Spleen (tissue), 11 donors: ENCODE results near the gene WAS. TPM values are rescaled to one million over a fixed set of nuclear protein-coding genes. Genes with fewer than 3 reads are reported as not detected.
"Not testable (repeated sequence)": the region's sequence is repeated elsewhere in the genome, so short reads cannot be mapped to it uniquely, and the experiment has no call there.

Source experiments
- DNase-seq: peaks from one replicate; pipeline ENCODE4 v3.0.0-alpha.2; 2020
- H3K27ac ChIP-seq, 8 donors: fragments of 200-600 bp; sonication (generic) in 7 of 8; 1 replicate in 4 of 8; 2 replicates in 4 of 8; pipeline versions ENCODE4 v1.5.0 to v1.8.0; 2016 to 2021; ENCODE audit warnings: inconsistent platforms in 4 of 8, mild to moderate bottlenecking in 4 of 8, moderate library complexity in 1 of 8
- H3K27me3 ChIP-seq, 7 donors: fragments of 200-600 bp; sonication (generic) in 6 of 7; replicated peaks in 1 of 7; 1 replicate in 4 of 7; 2 replicates in 3 of 7; pipeline versions ENCODE4 v1.5.0 to v1.8.0; 2016 to 2021; ENCODE audit warnings: inconsistent platforms in 3 of 7, mild to moderate bottlenecking in 1 of 7
- H3K36me3 ChIP-seq, 6 donors: fragments of 200-600 bp; sonication (generic) in 5 of 6; 1 replicate in 4 of 6; 2 replicates in 2 of 6; pipeline versions ENCODE4 v1.5.0 to v1.8.0; 2016 to 2021; ENCODE audit warnings: inconsistent platforms in 2 of 6
- H3K4me1 ChIP-seq, 6 donors: fragments of 200-600 bp; sonication (generic) in 5 of 6; 1 replicate in 3 of 6; 2 replicates in 3 of 6; pipeline versions ENCODE4 v1.5.0 to v1.8.0; 2016 to 2021; ENCODE audit warnings: inconsistent platforms in 3 of 6
- H3K4me3 ChIP-seq, 8 donors: fragments of 200-600 bp; sonication (generic) in 7 of 8; 1 replicate in 4 of 8; 2 replicates in 4 of 8; pipeline versions ENCODE4 v1.5.0 to v1.8.0; 2016 to 2021; ENCODE audit warnings: inconsistent platforms in 4 of 8, mild to moderate bottlenecking in 4 of 8, moderate library complexity in 2 of 8
- H3K9me3 ChIP-seq, 8 donors: fragments of 200-600 bp; sonication (generic) in 7 of 8; 1 replicate in 4 of 8; 2 replicates in 4 of 8; pipeline versions ENCODE4 v1.5.0 to v1.8.0; 2016 to 2021; ENCODE audit warnings: inconsistent platforms in 4 of 8
- POLR2A ChIP-seq, 3 donors: fragments of 450-650 bp; IDR thresholded peaks; one replicate each; pipeline ENCODE4 v1.5.1; 2017; ENCODE audit warnings: antibody characterized with exemption in 3 of 3, mild to moderate bottlenecking in 1 of 3
- POLR2AphosphoS5 ChIP-seq, 3 donors: sonication (generic); formaldehyde crosslinking; IDR thresholded peaks; one replicate each; pipeline ENCODE4 v1.5.1; 2017; ENCODE audit warnings: antibody characterized with exemption in 3 of 3
- WGBS, 5 donors: extraction: QIAGEN DNeasy Blood & Tissue Kit in 3 of 5; methylation state at CpG; one replicate each; pipeline versions ENCODE4 v1.1.5 to v1.1.7; 2013 to 2018; 5-methylcytosine and 5-hydroxymethylcytosine counted together
- intact Hi-C: fragments of 100-400 bp; cut with DNase I; formaldehyde crosslinking; loops from one replicate; pipeline ENCODE4 v1.15.0; 2023; ENCODE audit warnings: low total_unique reads
- polyA plus RNA-seq, 3 donors: library from polyadenylated mRNA; stranded (reverse); fragments of 200-250 nt; gene quantifications; one replicate each; pipeline ENCODE4 v1.2.1, GENCODE V29; 2013
- total RNA-seq, 7 donors: library from RNA; depleted of rRNA in 3 of 7; stranded (reverse); fragments of >200 nt in 3 of 7; fragmentation: NEBNext Ultra II Directional in 4 of 7; extraction: Animal tissue kit (Norgen Biotek cat#: 25700) in 4 of 7; gene quantifications; one replicate each; pipeline versions ENCODE4 v1.1.0 to v1.2.1, GENCODE V29; 2016 to 2021
- TF ChIP-seq, protein P1 (sequence below), 11 experiments: fragments of 200-600 bp in 7 of 11; fragments of 450-650 bp in 4 of 11; sonication (generic) in 4 of 11; IDR thresholded peaks in 8 of 11; conservative IDR thresholded peaks in 3 of 11; 1 replicate in 7 of 11; 2 replicates in 4 of 11; pipeline versions ENCODE4 v1.4.0 to v1.8.0; 2016 to 2021; ENCODE audit warnings: antibody characterized with exemption in 11 of 11, inconsistent platforms in 4 of 11, mild to moderate bottlenecking in 1 of 11
- donor health status: healthy with polysubstance abuse.
- donor health status: DM: no; HTN: no; CAD: no; lungs with moderate emphysema.
- donor health status: DM: no; HTN: no; CAD: no.
- donor health status: Bipolar disorder and iron deficiency.
- donor health status: healthy.
- donor health status: DM: no; HTN: no; CAD: no.
- donor health status: DM: yes; HTN: yes; CAD: no.

The WAS gene
- total and polyA plus RNA-seq, 10 donors, result 53.5 to 169 (median 102) TPM

- TF ChIP-seq POLR2AphosphoS5 (IDR thresholded peaks at IDR 0.05) (peak in 2 of 3 donors; percentile 16 to 22), POLR2A (IDR thresholded peaks at IDR 0.05) (no peak)
- TF ChIP-seq, protein P1, sequence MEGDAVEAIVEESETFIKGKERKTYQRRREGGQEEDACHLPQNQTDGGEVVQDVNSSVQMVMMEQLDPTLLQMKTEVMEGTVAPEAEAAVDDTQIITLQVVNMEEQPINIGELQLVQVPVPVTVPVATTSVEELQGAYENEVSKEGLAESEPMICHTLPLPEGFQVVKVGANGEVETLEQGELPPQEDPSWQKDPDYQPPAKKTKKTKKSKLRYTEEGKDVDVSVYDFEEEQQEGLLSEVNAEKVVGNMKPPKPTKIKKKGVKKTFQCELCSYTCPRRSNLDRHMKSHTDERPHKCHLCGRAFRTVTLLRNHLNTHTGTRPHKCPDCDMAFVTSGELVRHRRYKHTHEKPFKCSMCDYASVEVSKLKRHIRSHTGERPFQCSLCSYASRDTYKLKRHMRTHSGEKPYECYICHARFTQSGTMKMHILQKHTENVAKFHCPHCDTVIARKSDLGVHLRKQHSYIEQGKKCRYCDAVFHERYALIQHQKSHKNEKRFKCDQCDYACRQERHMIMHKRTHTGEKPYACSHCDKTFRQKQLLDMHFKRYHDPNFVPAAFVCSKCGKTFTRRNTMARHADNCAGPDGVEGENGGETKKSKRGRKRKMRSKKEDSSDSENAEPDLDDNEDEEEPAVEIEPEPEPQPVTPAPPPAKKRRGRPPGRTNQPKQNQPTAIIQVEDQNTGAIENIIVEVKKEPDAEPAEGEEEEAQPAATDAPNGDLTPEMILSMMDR (IDR thresholded peaks at IDR 0.05 in 8 of 11, conservative IDR thresholded peaks at IDR 0.05 in 3 of 11), result peak in 9 of 11 experiments; percentile 12 to 57 (median 40)
- intact Hi-C loops, result no loop called here
- no peak overlapping the region for H3K4me3 ChIP-seq
- DNase-seq, result peak; percentile 73
- peaks cover 0 to 9% (median 6%) of the 10 kb centered on the region in 6 donors for H3K4me1 ChIP-seq
- H3K36me3 ChIP-seq, result no peaks in the 10 kb centered on the region
- 6 to 39% (median 16%) methylated on average over 4 to 6 of the region's 6 CpGs for WGBS, 5 donors
- no peaks in the 10 kb centered on the region for H3K9me3 ChIP-seq
- H3K27me3 ChIP-seq, result no peaks in the 10 kb centered on the region
- peak overlapping the region in 5 of 8 donors; percentile 15 to 50 (median 37) for H3K27ac ChIP-seq
These were observed 35.3 kb upstream of the WAS start for GRCh38 chrX:48648336-48648751.

- 74 to 97% (median 92%) methylated on average over 3 of the region's 3 CpGs for WGBS, 5 donors
- peak overlapping the region in 3 of 8 donors; percentile 37 to 50 (median 40) for H3K27ac ChIP-seq
- intact Hi-C loops, result no loop called here
- TF ChIP-seq POLR2AphosphoS5 (IDR thresholded peaks at IDR 0.05) (no peak), POLR2A (IDR thresholded peaks at IDR 0.05) (no peak)
- TF ChIP-seq, protein P1 (IDR thresholded peaks at IDR 0.05 in 8 of 11, conservative IDR thresholded peaks at IDR 0.05 in 3 of 11), result no peak
- H3K27me3 ChIP-seq, result no peaks in the 10 kb centered on the region
- no peaks in the 10 kb centered on the region for H3K9me3 ChIP-seq
- no peak for DNase-seq
- no peaks in the 10 kb centered on the region for H3K36me3 ChIP-seq
- peaks cover 0 to 9% (median 6%) of the 10 kb centered on the region in 6 donors for H3K4me1 ChIP-seq
- no peak overlapping the region for H3K4me3 ChIP-seq
These were observed 34.5 kb upstream of the WAS start for GRCh38 chrX:48649102-48649501.

DNA sequence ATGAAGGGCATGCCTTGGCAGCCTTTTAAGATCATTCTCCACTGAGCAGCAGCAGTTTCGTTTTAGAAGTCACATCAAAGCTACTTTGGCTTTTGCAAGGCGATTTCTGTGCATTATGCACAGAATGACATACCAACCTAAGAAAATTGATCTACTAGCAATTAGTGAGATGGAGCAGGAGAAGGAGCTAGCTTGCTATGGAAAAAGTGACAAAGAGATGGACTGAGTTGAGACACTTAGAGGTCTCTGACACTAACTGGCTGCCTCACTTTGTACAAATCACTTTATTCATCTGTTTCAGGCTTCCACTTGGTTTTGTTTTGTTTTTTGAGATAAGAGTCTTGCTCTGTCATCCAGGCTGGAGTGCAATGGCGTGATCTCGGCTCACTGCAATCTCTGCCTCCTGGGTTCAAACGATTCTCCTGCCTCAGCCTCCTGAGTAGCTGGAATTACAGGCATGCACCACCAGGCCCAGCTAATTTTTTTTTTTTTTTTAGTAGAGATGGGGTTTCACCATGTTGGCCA, 31.5 kb upstream of the WAS start:
- DNase-seq, intact Hi-C loops, H3K9me3 ChIP-seq, H3K27ac ChIP-seq, H3K36me3 ChIP-seq, H3K4me1 ChIP-seq, H3K4me3 ChIP-seq, H3K27me3 ChIP-seq: not testable (repeated sequence)
- 72 to 77% (median 74%) methylated on average over 5 of the region's 5 CpGs for WGBS, 5 donors

DNA sequence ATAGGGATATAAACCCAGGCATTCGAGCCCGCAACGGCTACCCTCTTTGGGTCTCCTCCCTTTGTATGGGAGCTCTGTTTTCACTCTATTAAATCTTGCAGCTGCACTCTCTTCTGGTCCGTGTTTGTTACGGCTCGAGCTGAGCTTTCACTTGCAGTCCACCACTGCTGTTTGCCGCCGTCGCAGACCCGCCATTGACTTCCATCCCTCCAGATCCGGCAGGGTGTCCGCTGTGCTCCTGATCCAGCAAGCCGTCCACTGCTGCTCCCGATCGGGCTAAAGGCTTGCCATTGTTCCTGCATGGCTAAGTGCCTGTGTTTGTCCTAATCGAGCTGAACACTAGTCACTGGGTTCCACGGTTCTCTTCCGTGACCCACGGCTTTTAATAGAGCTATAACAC, 28.9 kb upstream of the WAS start:
- H3K27me3 ChIP-seq, H3K27ac ChIP-seq, H3K4me3 ChIP-seq, H3K9me3 ChIP-seq, intact Hi-C loops, H3K36me3 ChIP-seq, H3K4me1 ChIP-seq: not testable (repeated sequence)
- peak; percentile 40 for DNase-seq
- WGBS, 5 donors, result 73 to 94% (median 74%) methylated on average over 12 to 19 of the region's 19 CpGs

DNA sequence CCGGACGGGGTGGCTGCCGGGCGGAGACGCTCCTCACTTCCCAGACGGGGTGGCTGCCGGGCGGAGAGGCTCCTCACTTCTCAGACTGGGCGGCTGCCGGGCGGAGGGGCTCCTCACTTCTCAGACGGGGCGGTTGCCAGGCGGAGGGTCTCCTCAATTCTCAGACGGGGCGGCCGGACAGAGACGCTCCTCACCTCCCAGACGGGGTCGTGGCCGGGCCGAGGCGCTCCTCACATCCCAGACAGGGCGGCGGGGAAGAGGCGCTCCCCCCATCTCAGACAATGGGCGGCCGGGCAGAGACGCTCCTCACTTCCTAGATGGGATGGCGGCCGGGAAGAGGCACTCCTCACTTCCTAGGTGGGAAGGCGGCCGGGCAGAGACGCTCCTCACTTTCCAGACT, 23.9 kb upstream of the WAS start:
- H3K36me3 ChIP-seq, intact Hi-C loops, H3K9me3 ChIP-seq, H3K27ac ChIP-seq, H3K4me1 ChIP-seq, H3K27me3 ChIP-seq, H3K4me3 ChIP-seq: not testable (repeated sequence)
- 92 to 97% (median 95%) methylated on average over 3 to 30 of the region's 34 CpGs; no CpG with 5 or more reads in 1 of the 5 donors for WGBS, 5 donors
- DNase-seq, result peak; percentile 53

- 63 to 100% (median 76%) methylated on average over 1 of the region's 1 CpG for WGBS, 5 donors
- Histone ChIP-seq H3K9me3 (peaks cover 0 to 5% (median 0%) of the 10 kb centered on the region in 8 donors), H3K4me3 (no peak overlapping the region), H3K27ac (no peak overlapping the region), H3K36me3 (no peaks in the 10 kb centered on the region), H3K4me1 (no peaks in the 10 kb centered on the region), H3K27me3 (no peaks in the 10 kb centered on the region)
- TF ChIP-seq, protein P1 (IDR thresholded peaks at IDR 0.05 in 8 of 11, conservative IDR thresholded peaks at IDR 0.05 in 3 of 11), result no peak
- TF ChIP-seq POLR2AphosphoS5 (IDR thresholded peaks at IDR 0.05), result no peak
- no peak for TF ChIP-seq POLR2A (IDR thresholded peaks at IDR 0.05)
- peak; percentile 17 for DNase-seq
- intact Hi-C loops, result no loop called here
These were observed 20.4 kb upstream of the WAS start for GRCh38 chrX:48663241-48663640.
